HuH-7 (cell line): ENCODE data around the gene BARX1.
"Not testable (repeated sequence)": the region's sequence is repeated elsewhere in the genome, so short reads cannot be mapped to it uniquely, and the experiment has no call there.

Experiments
- DNase-seq: peaks from one replicate; pipeline ENCODE4 v3.0.0; 2011; ENCODE audit warnings: low spot score

Gene BARX1

DNA sequence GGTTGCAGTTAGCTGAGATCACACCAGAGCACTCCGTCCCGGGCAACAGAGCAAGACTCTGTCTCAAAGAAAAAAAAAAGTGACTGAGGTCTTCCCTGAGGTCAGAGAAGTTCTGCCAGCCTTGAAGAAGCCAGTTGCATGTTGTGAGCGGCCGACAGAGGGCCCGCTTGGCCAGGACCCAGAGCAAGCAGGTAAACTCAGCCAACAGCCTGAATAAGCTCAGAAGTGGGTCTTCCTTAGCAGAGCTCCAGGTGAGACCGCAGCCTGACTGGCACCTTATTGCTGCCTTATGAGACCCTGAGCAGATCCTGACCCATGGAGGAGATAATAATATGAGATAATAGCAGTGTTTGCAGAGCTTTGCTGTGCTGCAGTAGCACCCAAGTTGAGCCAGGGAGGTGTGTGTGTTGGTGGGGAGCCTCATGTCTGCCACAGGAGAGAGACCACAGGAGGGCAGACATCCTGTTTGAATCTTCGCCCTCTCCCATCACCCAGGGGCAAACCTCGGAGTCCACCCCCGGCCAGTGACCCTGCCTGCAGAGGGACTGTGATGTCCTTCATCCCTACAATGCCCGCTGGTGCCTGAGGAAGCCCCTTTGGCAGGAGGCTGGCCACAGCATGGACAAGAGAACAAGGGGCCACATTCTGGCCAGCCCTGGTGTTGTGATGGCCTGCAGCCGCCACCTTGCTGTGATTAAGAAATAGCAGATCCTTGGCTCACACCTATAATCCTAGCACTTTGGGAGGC, 10.8 kb upstream of the BARX1 start:
- DNase-seq: no peak

- DNase-seq: no peak
These were observed 9.5 kb upstream of the BARX1 start for GRCh38 chr9:93964685-93965084.

DNA sequence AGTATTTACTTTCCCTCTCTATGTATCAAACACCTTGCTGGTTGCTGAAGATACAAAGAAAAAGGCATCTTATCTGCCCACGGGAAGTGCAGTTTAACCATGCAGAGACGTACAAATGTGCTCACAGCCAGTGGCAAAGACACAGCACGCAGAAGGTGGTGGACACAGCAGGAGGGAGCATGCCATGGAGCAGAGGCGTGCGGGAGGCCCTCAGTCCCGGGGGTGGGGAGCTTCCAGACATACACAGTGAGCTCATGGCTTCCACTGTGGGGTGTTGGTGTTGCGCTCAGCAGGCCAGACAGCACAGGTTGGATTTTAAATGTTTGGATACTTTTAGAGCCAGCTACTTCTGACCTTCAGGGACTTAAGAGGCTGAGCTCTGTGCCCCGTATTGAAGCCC, 8.8 kb upstream of the BARX1 start:
- no peak for DNase-seq

DNA sequence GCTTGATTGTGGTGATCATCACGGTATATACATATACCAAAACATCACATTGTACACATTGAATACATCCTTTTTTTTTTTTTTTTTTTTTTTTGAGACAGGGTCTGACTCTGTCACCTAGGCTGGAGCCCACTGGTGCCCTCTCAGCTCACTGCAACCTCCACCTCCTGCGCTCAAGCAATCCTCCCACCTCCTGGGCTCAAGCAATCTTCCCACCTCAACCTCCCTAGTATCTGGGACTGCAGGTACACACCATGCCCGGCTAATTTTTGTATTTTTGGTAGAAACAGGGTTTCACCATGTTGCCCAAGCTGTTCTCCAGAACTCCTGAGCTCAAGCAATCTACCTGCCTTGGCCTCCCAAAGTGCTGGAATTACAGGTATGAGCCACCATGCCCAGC, 8.3 kb upstream of the BARX1 start:
- DNase-seq: not testable (repeated sequence)

DNA sequence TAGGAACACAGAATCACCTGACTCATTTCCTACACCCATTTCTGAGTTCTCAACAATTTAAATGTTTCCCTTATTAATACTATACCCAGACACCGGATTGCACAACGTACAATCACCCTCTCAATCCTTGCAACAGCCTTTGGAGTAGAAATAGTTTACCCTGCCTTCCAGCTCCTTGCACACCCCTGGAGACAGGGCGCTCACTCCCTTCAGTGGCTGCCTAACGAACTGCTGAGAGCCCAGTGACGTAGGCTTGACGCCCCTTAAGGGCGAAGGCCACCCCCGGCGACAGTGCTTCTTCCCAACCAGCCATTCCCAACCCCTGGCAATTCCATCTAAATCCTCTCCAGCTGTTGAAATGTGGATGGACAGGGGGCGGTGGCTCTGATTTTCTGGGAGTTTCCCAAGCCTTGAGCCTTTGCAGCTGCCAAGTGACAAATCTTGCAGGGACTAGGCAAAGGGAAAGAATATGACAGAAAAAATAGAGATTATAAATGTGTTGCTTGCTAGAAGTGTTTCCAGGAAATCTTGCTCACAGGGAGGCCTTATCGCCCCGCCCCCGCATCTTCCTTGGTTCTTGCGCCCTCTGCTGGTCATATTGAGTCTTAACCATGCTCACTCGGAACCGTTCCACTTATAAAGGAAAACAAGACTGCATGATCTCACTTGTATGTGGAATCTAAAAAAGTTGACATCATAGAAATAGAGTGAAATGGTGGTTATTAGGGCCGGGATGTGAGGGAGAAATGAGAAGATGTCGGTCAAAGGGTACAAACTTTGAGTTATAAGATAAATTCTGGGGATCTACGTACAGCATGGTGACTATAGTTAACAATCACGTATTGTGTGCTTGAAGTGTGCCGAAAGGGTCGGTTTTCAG, 7.6 kb upstream of the BARX1 start:
- peak; percentile 87 for DNase-seq

- no peak for DNase-seq
These were observed 6.9 kb upstream of the BARX1 start for GRCh38 chr9:93962017-93962416.

DNA sequence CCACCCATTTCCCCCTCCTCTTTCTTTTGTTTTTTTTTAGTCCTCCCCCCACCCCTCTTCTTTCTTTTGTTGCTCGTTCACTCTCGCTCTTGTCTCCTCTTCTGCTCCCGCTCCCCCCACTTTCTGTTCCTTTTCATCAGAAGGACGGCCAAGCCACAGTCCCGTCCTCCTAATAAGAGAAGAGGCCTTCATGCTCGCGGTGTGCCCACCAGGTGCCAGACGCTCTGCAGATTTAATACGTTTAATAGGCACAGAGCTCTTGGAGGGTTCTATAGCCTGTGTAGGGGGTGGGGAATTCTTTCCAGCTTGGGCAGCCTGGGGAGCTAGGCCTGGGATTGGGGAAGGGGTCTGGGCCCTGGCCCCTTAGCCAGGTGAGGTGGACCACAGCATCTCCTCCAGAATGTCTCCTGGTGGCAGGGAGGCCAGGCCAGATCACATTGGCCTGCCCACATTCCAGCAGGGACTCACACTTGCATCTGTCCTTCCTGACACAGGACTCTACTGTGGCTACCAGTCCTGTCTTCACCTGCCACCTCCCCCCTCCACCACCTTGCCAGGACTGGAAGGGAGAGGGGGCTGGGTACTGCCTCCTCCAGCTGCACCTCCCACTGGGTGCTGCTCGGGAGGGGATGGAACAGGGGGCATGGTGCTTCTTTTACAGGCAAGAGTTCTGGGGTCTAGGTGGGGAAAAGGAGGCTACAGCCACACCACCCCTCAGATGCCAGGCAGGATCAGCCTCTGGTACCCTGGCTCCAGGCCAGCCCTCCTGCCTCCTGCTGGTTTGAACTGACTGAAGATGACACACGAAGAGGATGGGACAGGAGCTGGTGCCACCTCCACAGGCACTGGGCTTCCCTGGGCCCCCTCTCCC, 6.1 kb upstream of the BARX1 start:
- DNase-seq: no peak

DNA sequence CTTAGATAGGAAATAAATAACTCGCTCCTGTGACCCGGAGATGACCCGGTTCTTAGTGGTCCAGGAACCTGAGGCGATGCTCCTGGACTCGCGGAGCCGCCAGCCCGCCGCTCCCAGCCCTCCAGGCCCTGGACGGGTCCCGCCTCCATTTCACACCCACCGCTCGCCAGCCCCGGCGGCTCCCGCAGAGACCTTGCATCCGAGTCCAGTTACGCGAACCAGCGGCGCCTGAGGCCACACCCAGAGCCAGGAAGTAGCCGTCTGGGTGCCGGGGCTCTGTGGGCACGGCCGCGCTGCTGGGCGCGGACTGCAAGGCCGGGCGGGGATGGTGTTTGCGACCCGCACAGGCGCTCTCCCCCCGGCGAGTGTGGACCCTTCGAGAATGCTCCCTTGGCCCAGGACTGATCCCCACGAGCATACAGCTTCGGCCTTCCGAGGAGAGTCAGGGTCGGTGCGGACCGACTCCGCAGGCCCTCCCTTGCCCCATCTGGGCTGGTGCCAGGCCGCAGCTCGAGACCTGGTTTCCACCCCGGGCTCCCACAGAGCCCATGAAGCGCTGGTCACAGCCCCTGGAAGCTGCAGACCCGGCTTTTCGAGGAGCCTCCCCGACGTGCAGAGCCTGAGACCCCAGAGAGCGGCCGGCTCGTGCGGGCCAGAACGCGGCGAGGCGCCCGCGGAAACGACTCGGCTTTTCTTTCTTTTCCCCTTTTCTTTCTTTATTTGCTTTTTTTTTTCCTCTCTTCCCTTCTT, 5.2 kb upstream of the BARX1 start:
- DNase-seq: no peak

- DNase-seq: no peak
These were observed 4.6 kb upstream of the BARX1 start for GRCh38 chr9:93959739-93960154.

DNA sequence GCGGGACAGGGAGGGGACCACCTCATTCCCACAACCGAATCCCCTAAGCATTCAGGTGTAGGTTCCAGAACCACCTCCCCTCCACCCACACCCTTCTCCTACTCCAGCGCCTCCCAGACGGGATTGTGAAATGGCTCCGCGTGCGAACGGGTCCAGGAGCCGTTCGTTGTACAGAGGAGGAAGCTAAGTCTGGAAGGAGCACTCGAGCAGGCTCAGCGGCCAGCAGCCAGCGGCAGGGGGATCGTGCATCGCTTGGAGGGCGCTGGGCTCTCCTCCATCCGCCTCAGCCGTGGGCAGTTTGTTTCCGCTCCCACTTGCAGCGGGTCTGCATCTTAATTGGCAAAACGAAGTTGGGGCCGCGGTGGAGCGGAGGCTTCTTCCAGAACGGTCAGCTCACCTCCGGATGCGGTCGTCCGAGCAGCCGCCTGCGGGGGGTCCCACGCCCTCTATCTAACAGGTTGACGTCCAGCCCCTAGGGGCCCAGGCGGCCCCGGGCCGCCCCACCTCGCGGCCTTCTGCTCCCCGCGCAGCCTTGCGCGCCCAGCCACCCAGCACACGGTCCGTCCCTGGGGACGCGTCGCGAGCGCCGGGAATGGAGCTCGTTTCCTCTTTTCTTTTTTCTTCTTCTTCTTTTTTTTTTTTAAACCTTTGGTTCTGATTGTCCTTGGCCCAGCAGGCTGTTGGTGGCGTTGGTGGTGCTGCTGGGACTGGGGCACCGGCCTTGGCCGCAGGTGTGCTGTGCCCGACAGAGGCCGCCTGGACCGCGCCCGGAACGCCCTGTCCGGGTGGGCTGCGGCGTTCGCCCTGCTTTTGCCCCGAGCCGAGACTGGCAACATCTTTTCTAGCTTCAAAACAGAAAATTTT, 3.9 kb upstream of the BARX1 start:
- DNase-seq: peak; percentile 50

DNA sequence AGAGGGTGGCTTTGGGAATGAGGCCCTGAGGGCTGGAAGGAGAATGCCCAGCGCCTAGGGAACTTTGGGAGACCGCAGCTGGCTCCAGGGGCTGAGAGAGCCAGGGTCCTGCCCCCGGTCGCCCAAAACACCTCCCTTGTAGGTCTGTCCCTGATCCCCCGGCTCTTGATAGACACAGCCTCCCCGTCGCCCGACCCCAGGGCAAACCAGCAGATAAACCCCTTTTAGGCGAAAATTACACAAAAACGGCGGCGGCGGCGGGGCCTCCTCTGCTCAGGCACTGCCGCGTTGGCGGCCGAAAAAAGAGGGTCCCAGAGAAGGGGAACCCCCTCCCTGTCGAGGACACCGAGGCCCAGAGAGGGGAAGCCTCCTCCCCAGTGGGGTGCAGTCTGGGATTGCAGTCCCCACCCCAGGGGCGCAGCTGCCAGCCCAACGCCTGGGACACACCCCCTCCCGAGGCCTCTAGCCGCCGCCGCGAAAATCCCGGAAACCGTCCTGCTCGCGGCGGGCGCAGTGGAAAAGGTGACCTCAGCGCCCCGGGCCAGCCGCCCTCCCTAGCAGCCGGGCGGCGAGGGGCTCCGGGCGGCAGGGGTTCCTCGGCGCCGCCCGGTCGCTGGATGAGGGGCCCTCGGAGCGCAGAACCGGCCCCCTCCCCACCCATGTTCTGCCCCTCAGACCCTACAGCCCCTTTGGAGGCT, 3.1 kb upstream of the BARX1 start:
- DNase-seq: no peak

GRCh38 chr9:93955981-93956784, 1.0 kb upstream of the BARX1 start:
- no peak for DNase-seq

GRCh38 chr9:93954434-93955061, 607 bp downstream of the BARX1 start:
- no peak for DNase-seq

DNA sequence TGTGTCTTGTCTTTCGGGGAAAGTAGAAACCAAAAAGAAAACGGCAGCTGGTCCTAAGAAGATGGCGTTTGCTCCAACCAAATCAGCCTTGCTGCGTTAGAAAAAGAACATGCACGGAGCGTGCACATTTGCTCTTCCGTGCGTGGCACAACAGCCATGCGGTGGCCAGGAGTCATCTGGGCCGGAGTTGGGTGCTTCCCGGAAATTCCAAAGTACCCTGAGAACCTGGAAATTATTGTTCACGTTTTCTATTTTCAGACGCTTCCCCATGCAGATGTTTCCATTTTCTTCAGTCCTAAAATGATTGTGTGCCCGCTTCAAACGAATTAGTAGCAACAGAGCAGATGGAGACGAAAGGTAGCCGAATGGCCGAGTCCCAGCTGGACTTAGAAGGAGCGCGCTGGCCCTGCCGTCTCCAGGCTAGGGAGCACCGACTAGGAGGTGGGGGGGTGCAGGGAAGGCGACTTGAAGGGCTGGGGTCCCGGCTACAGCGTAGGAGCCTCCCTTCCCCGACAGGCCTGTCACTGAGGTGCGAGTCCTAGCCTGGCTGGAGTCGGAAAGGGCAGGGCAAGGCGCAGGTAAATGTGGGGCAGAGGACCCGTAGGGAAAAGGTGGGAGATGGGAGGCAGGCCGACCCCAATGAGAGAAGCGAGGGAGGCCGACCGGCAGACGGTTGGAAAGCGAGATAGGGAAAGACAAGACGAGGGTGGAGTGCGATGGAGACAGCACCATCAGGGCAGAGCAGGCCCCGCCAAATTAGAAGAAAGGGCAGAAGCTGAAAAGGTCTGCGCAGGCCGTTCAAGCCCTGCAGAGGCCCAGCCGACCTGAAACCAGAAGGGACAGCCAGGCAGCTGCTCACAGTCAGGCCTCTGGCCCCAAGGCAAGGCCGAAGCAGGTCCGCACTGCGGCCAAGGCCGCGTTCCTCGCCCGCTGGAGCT, 1.4 kb downstream of the BARX1 start:
- DNase-seq: no peak

GRCh38 chr9:93952784-93953495, 2.2 kb downstream of the BARX1 start:
- DNase-seq: no peak

DNA sequence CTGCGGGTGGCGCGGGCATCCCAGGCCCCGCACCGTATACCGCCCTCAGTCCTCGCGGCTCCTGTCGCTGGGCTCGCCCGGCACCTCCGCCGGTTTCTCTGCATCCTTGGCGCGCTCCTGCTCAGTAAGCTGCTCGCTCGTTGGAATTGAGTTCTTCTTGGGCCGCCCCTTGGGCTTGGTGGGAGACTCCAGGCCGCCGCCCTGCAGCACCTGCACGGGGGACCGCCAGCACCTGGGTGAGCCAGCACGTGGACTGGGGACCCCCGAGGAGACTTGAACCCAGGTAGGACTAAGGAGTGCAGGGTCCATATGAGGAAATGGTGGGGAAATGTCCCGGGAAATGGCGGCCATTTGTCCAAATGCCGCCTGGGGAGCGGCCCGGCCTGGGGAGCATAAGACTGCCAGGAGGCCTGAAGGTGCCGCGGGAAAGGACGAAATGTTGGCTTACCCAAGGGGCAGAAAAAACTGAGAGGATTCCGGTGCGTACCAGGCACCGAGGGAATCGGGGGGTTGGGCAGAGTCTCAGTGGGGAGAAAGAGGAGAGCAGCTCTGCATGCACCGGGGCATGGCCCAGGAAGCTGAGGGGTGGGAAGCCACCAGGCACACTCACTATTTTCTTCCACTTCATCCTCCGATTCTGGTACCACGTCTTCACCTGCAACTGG, 2.9 kb downstream of the BARX1 start:
- no peak for DNase-seq
